MCF 10A (cell line): ENCODE results near the gene PAFAH1B1. TPM values are rescaled to one million over a fixed set of nuclear protein-coding genes. Genes with fewer than 3 reads are reported as not detected.

Experiments used
- BruUV-seq: library from RNA; stranded (reverse); fragments of 400-500 nt; replicated peaks from 2 replicates; lab custom pipeline; 2021; lab: Mats Ljungman, UMichigan
- CTCF ChIA-PET: fragments of 300-600 bp; sonication (Branson Sonifier 250); formaldehyde crosslinking; extraction: SDS; loops from one replicate; lab custom pipeline; 2021; ENCODE audit warnings: antibody characterized with exemption, inconsistent platforms; lab: Yijun Ruan, JAX
- POLR2A ChIA-PET: fragments of 300-600, 350-650 bp; sonication (Branson Sonifier 250); formaldehyde crosslinking; extraction: SDS; loops from one replicate; lab custom pipeline; 2020; ENCODE audit warnings: antibody characterized with exemption, inconsistent platforms; lab: Yijun Ruan, JAX
- DNase-seq: peaks from one replicate; pipeline ENCODE4 v3.0.0-alpha.2; 2018; ENCODE audit not compliant: unreplicated experiment
- H3K27ac Mint-ChIP-seq: one replicate; pipeline ENCODE4 v1.8.0; 2022; ENCODE audit warnings: mild to moderate bottlenecking, low read depth, mixed read lengths; ENCODE audit not compliant: unreplicated experiment
- H3K27me3 Mint-ChIP-seq: one replicate; pipeline ENCODE4 v1.8.0; 2022; ENCODE audit warnings: mixed read lengths; ENCODE audit not compliant: insufficient read depth, unreplicated experiment
- H3K36me3 Mint-ChIP-seq: one replicate; pipeline ENCODE4 v1.8.0; 2022; ENCODE audit warnings: mild to moderate bottlenecking, moderate library complexity, mixed read lengths; ENCODE audit not compliant: insufficient read depth, unreplicated experiment
- H3K4me1 Mint-ChIP-seq: one replicate; pipeline ENCODE4 v1.8.0; 2022; ENCODE audit warnings: mixed read lengths; ENCODE audit not compliant: insufficient read depth, unreplicated experiment
- H3K4me3 Mint-ChIP-seq: one replicate; pipeline ENCODE4 v1.8.0; 2022; ENCODE audit warnings: mild to moderate bottlenecking, moderate library complexity, mixed read lengths; ENCODE audit not compliant: unreplicated experiment
- H3K9me3 Mint-ChIP-seq: one replicate; pipeline ENCODE4 v1.8.0; 2022; ENCODE audit warnings: mixed read lengths; ENCODE audit not compliant: unreplicated experiment
- intact Hi-C: fragments of 100-400 bp; cut with micrococcal nuclease; formaldehyde crosslinking; loops from 2 replicates; pipeline ENCODE4 v1.14.1; 2022
- total RNA-seq: library from RNA; stranded (reverse); gene quantifications from 2 replicates; pipeline ENCODE4 v1.2.3, GENCODE V29; 2022
- TF ChIP-seq, protein P1 (sequence below): fragments of 200-600 bp; IDR thresholded peaks from one replicate; pipeline ENCODE4 v1.8.0; 2022; ENCODE audit warnings: antibody characterized with exemption, mild to moderate bottlenecking; ENCODE audit not compliant: unreplicated experiment

Gene PAFAH1B1
- total RNA-seq, 1 experiment from 2014 or later, result 170 TPM

DNA sequence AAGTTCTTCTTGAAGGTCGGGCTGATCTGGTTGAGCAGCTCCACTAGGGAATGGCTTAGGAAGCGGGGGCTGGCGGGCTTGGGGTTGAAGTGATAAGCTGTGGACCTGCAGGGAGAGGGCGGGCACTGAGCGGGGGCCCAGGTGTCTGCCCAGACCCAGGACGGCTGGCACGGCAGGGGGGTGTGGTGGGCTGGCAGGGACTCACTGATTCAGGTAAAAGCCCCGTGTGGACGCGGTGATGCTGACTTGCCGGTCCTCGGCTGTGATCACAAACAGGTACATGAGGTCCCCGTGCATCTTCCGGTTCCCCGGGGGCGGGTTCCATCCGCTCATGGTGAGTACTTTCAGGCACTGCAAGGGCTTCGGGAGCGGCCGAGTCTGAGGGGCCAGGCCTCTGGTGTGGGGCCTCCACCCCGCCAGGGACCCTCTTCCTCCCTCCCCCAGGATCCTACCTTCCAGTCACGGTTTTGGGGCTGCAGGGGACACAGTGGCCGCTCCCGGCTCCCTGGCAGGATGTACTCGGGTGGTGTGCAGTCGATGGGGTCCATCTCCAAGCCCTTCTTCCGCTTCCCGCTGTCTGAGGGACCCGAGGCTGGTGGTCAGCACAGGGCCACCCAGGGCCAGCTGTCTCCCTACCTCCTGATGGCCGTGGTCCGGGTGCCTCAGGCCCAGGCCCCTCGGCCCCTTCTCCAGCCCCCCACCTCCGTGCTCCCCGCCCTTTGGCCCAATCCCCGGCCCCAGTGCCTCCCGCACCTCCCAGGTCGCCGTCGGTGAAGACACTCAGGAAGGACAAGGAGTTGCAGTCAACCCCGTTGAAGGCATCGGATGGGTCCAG, 107.9 kb downstream of the PAFAH1B1 start:
- peaks cover 10% of the 10 kb centered on the region for H3K4me1 Mint-ChIP-seq
- H3K27me3 Mint-ChIP-seq, result no peaks in the 10 kb centered on the region
- peaks cover 54% of the 10 kb centered on the region for H3K36me3 Mint-ChIP-seq
- intact Hi-C loops, result no loop called here
- H3K4me3 Mint-ChIP-seq, result no peak overlapping the region
- CTCF ChIA-PET, result no interaction called here
- BruUV-seq, result TSS peak; percentile 26
- H3K9me3 Mint-ChIP-seq, result no peaks in the 10 kb centered on the region
- DNase-seq, result no peak
- TF ChIP-seq, protein P1, sequence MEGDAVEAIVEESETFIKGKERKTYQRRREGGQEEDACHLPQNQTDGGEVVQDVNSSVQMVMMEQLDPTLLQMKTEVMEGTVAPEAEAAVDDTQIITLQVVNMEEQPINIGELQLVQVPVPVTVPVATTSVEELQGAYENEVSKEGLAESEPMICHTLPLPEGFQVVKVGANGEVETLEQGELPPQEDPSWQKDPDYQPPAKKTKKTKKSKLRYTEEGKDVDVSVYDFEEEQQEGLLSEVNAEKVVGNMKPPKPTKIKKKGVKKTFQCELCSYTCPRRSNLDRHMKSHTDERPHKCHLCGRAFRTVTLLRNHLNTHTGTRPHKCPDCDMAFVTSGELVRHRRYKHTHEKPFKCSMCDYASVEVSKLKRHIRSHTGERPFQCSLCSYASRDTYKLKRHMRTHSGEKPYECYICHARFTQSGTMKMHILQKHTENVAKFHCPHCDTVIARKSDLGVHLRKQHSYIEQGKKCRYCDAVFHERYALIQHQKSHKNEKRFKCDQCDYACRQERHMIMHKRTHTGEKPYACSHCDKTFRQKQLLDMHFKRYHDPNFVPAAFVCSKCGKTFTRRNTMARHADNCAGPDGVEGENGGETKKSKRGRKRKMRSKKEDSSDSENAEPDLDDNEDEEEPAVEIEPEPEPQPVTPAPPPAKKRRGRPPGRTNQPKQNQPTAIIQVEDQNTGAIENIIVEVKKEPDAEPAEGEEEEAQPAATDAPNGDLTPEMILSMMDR, result no peak
- no peak overlapping the region for H3K27ac Mint-ChIP-seq
- POLR2A ChIA-PET, result no interaction called here

GRCh38 chr17:2701996-2702741, 108.7 kb downstream of the PAFAH1B1 start:
- H3K27ac Mint-ChIP-seq, result no peak overlapping the region
- H3K27me3 Mint-ChIP-seq, result no peaks in the 10 kb centered on the region
- BruUV-seq, result no TSS peak
- TF ChIP-seq, protein P1, result no peak
- no peak for DNase-seq
- no peaks in the 10 kb centered on the region for H3K9me3 Mint-ChIP-seq
- intact Hi-C loops, result no loop called here
- no peak overlapping the region for H3K4me3 Mint-ChIP-seq
- POLR2A ChIA-PET, result interaction anchor here (0.7 kb wide), 1 partner anchor 150 kb away, joined by 4 read pairs; no protein-coding TSS in a partner anchor
- peaks cover 54% of the 10 kb centered on the region for H3K36me3 Mint-ChIP-seq
- CTCF ChIA-PET, result interaction anchor here (0.6 kb wide), 1 partner anchor 45 kb away, joined by 3 read pairs; no protein-coding TSS in a partner anchor
- H3K4me1 Mint-ChIP-seq, result peaks cover 10% of the 10 kb centered on the region

DNA sequence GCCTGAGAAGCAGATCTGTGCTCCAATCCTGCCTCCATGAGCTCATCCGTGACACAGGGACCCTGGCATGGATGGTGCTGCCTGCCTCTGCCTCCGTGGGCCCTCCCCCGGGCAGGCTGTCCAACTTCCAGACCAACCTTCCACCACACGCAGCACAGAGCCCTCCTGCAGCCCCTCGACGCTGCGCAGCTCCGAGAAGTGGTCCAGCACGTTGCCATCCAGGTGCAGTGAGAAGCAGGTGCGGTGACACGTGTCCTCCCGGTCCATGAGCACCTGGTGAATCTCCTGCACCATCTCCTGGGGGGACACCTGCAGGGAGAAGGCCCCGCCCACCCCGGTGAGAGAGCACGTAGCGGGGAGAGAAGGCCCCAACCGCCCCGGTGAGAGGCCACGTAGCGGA, 109.7 kb downstream of the PAFAH1B1 start:
- Mint-ChIP-seq H3K4me3 (no peak overlapping the region), H3K27ac (peak overlapping the region; percentile 35), H3K4me1 (peaks cover 10% of the 10 kb centered on the region), H3K36me3 (peaks cover 51% of the 10 kb centered on the region), H3K9me3 (no peaks in the 10 kb centered on the region), H3K27me3 (no peaks in the 10 kb centered on the region)
- no peak for DNase-seq
- intact Hi-C loops, result no loop called here
- TF ChIP-seq, protein P1, result no peak
- ChIA-PET CTCF (no interaction called here), POLR2A (no interaction called here)
- BruUV-seq, result no TSS peak

DNA sequence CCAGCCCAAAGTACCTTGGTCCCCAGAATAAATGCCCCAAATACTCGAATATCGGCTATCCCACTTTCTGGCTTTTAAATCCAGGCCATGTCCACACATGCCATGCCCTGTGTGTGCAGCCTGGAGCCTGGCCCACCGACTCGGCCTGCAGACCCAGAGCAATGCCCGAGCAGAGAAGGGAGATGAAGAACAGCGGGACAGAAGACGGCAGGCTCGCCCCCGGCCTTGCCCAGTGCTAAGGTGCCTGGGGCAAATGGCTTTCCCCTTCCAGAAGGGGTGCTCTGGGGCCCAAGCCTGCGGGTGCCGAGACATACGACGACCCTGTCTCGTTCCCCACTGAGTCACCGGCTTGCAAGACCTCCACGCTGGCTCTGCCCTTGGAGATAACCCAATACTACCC, 110.2 kb downstream of the PAFAH1B1 start:
- DNase-seq, result no peak
- no TSS peak for BruUV-seq
- peak overlapping the region; percentile 35 for H3K27ac Mint-ChIP-seq

More for the DNA sequence above, 110.2 kb downstream of the PAFAH1B1 start:
- TF ChIP-seq, protein P1, result no peak
- Mint-ChIP-seq H3K4me3 (no peak overlapping the region), H3K36me3 (peaks cover 46% of the 10 kb centered on the region), H3K27me3 (no peaks in the 10 kb centered on the region), H3K4me1 (peaks cover 10% of the 10 kb centered on the region), H3K9me3 (no peaks in the 10 kb centered on the region)
- ChIA-PET POLR2A (no interaction called here), CTCF (no interaction called here)
- intact Hi-C loops, result no loop called here
